GM11168 (cell line): ENCODE measurements around the gene LDHD.
"Not testable (repeated sequence)": the region's sequence is repeated elsewhere in the genome, so short reads cannot be mapped to it uniquely, and the experiment has no call there.

Source experiments
- in situ Hi-C: fragments of 300-500 bp; cut with MboI; formaldehyde crosslinking; loops from one replicate; pipeline ENCODE4 v1.12.0; 2022; ENCODE audit warnings: low sequenced_read_pairs; ENCODE audit not compliant: unreplicated experiment

The LDHD gene

GRCh38 chr16:75101635-75102034, 14.9 kb downstream of the LDHD start:
- in situ Hi-C loops = no loop called here

- in situ Hi-C loops = no loop called here
Measured at GRCh38 chr16:75100603-75100990, 16.0 kb downstream of the LDHD start.

GRCh38 chr16:75099738-75100602, 16.6 kb downstream of the LDHD start:
- in situ Hi-C loops = no loop called here

- in situ Hi-C loops = no loop called here
Measured at GRCh38 chr16:75099075-75099667, 17.4 kb downstream of the LDHD start.

GRCh38 chr16:75097941-75098901, 18.4 kb downstream of the LDHD start:
- in situ Hi-C loops = no loop called here

GRCh38 chr16:75097191-75097761, 19.3 kb downstream of the LDHD start:
- in situ Hi-C loops = no loop called here

- in situ Hi-C loops = no loop called here
Measured at GRCh38 chr16:75096656-75097055, 19.9 kb downstream of the LDHD start.

- in situ Hi-C loops = no loop called here
Measured at GRCh38 chr16:75095204-75095621, 21.4 kb downstream of the LDHD start.

- in situ Hi-C loops = no loop called here
Measured at GRCh38 chr16:75093598-75094540, 22.7 kb downstream of the LDHD start.

GRCh38 chr16:75092777-75093176, 23.8 kb downstream of the LDHD start:
- in situ Hi-C loops = no loop called here

GRCh38 chr16:75091619-75092018, 25.0 kb downstream of the LDHD start:
- in situ Hi-C loops = not testable (repeated sequence)

GRCh38 chr16:75090899-75091298, 25.7 kb downstream of the LDHD start:
- in situ Hi-C loops = not testable (repeated sequence)

- in situ Hi-C loops = no loop called here
Measured at GRCh38 chr16:75089486-75090202, 26.9 kb downstream of the LDHD start.

- in situ Hi-C loops = no loop called here
Measured at GRCh38 chr16:75088934-75089333, 27.6 kb downstream of the LDHD start.

GRCh38 chr16:75088216-75088615, 28.4 kb downstream of the LDHD start:
- in situ Hi-C loops = no loop called here

GRCh38 chr16:75087375-75087979, 29.1 kb downstream of the LDHD start:
- in situ Hi-C loops = no loop called here

- in situ Hi-C loops = no loop called here
Measured at GRCh38 chr16:75086688-75087374, 29.7 kb downstream of the LDHD start.

- in situ Hi-C loops = no loop called here
Measured at GRCh38 chr16:75086281-75086680, 30.3 kb downstream of the LDHD start.
